Stimulated activated CD4-positive, alpha-beta T cell treated with anti-CD3 and anti-CD28 coated beads, TNF-alpha, amount 100 ng/mL, for 24 hours (primary cell): ENCODE data around the gene TRPC4AP.

Experiments
- DNase-seq, 3 experiments: peaks; one replicate each; pipeline ENCODE4 v3.0.0-alpha.2; 2020; ENCODE audit warnings: low read depth in 3 of 3

The TRPC4AP gene

GRCh38 chr20:35013421-35014411, 78.9 kb downstream of the TRPC4AP start:
- no peak for DNase-seq

- no peak for DNase-seq
Observed at GRCh38 chr20:35012227-35013069, 80.2 kb downstream of the TRPC4AP start.

GRCh38 chr20:35011589-35012226, 80.9 kb downstream of the TRPC4AP start:
- DNase-seq, result no peak

GRCh38 chr20:35010405-35011192, 82.0 kb downstream of the TRPC4AP start:
- DNase-seq, result no peak

- no peak for DNase-seq
Observed at GRCh38 chr20:35009665-35010328, 82.8 kb downstream of the TRPC4AP start.

- no peak for DNase-seq
Observed at GRCh38 chr20:35008411-35009342, 83.9 kb downstream of the TRPC4AP start.

- DNase-seq, result no peak
Observed at GRCh38 chr20:35007891-35008290, 84.7 kb downstream of the TRPC4AP start.

- DNase-seq, result no peak
Observed at GRCh38 chr20:35007413-35007812, 85.2 kb downstream of the TRPC4AP start.

- no peak for DNase-seq
Observed at GRCh38 chr20:35006531-35006971, 86.1 kb downstream of the TRPC4AP start.

- no peak for DNase-seq
Observed at GRCh38 chr20:35006009-35006408, 86.6 kb downstream of the TRPC4AP start.

- no peak for DNase-seq
Observed at GRCh38 chr20:35005463-35005961, 87.1 kb downstream of the TRPC4AP start.

- DNase-seq, result no peak
Observed at GRCh38 chr20:35004749-35005462, 87.7 kb downstream of the TRPC4AP start.

- no peak for DNase-seq
Observed at GRCh38 chr20:35004051-35004725, 88.4 kb downstream of the TRPC4AP start.

- DNase-seq, result no peak
Observed at GRCh38 chr20:35003211-35004031, 89.2 kb downstream of the TRPC4AP start.

- no peak for DNase-seq
Observed at GRCh38 chr20:35002426-35003210, 90.0 kb downstream of the TRPC4AP start.
